MCF 10A (cell line): ENCODE measurements around the gene CPPED1. TPM values are rescaled to one million over a fixed set of nuclear protein-coding genes. Genes with fewer than 3 reads are reported as not detected.

Source experiments
- BruUV-seq: library from RNA; stranded (reverse); fragments of 400-500 nt; replicated peaks from 2 replicates; lab custom pipeline; 2021; lab: Mats Ljungman, UMichigan
- CTCF ChIA-PET: fragments of 300-600 bp; sonication (Branson Sonifier 250); formaldehyde crosslinking; extraction: SDS; loops from one replicate; lab custom pipeline; 2021; ENCODE audit warnings: antibody characterized with exemption, inconsistent platforms; lab: Yijun Ruan, JAX
- POLR2A ChIA-PET: fragments of 300-600, 350-650 bp; sonication (Branson Sonifier 250); formaldehyde crosslinking; extraction: SDS; loops from one replicate; lab custom pipeline; 2020; ENCODE audit warnings: antibody characterized with exemption, inconsistent platforms; lab: Yijun Ruan, JAX
- DNase-seq: peaks from one replicate; pipeline ENCODE4 v3.0.0-alpha.2; 2018; ENCODE audit not compliant: unreplicated experiment
- H3K27ac Mint-ChIP-seq: one replicate; pipeline ENCODE4 v1.8.0; 2022; ENCODE audit warnings: mild to moderate bottlenecking, low read depth, mixed read lengths; ENCODE audit not compliant: unreplicated experiment
- H3K27me3 Mint-ChIP-seq: one replicate; pipeline ENCODE4 v1.8.0; 2022; ENCODE audit warnings: mixed read lengths; ENCODE audit not compliant: insufficient read depth, unreplicated experiment
- H3K36me3 Mint-ChIP-seq: one replicate; pipeline ENCODE4 v1.8.0; 2022; ENCODE audit warnings: mild to moderate bottlenecking, moderate library complexity, mixed read lengths; ENCODE audit not compliant: insufficient read depth, unreplicated experiment
- H3K4me1 Mint-ChIP-seq: one replicate; pipeline ENCODE4 v1.8.0; 2022; ENCODE audit warnings: mixed read lengths; ENCODE audit not compliant: insufficient read depth, unreplicated experiment
- H3K4me3 Mint-ChIP-seq: one replicate; pipeline ENCODE4 v1.8.0; 2022; ENCODE audit warnings: mild to moderate bottlenecking, moderate library complexity, mixed read lengths; ENCODE audit not compliant: unreplicated experiment
- H3K9me3 Mint-ChIP-seq: one replicate; pipeline ENCODE4 v1.8.0; 2022; ENCODE audit warnings: mixed read lengths; ENCODE audit not compliant: unreplicated experiment
- CTCF ChIP-seq: fragments of 200-600 bp; IDR thresholded peaks from one replicate; pipeline ENCODE4 v1.8.0; 2022; ENCODE audit warnings: antibody characterized with exemption, mild to moderate bottlenecking; ENCODE audit not compliant: unreplicated experiment
- intact Hi-C: fragments of 100-400 bp; cut with micrococcal nuclease; formaldehyde crosslinking; loops from 2 replicates; pipeline ENCODE4 v1.14.1; 2022
- total RNA-seq: library from RNA; stranded (reverse); gene quantifications from 2 replicates; pipeline ENCODE4 v1.2.3, GENCODE V29; 2022

Gene CPPED1
- total RNA-seq, 1 experiment from 2014 or later = 13.8 TPM

DNA sequence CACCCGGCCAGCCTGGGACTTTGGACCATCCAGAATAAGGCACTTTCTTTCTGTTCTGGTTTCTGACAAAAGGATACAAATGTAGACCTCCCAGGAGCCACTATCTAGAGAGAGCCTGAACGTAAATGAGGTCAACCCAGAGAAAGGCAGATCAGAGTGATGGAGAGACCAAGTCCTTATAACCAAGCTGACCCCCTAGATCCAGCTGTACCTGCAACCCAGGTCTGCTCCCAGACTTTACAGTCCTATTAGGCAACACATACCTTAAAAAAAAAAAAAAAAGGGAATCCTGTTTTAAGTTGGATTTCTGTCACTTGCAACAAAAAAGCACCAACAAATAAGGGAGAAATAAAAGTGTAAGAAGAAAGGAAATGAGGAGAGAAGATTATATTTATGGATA is 23.2 kb downstream of the CPPED1 start:
- intact Hi-C loops = no loop called here
- no peak for TF ChIP-seq CTCF
- Mint-ChIP-seq H3K9me3 (no peaks in the 10 kb centered on the region), H3K4me1 (no peaks in the 10 kb centered on the region), H3K36me3 (peaks cover 26% of the 10 kb centered on the region), H3K27me3 (no peaks in the 10 kb centered on the region), H3K4me3 (no peak overlapping the region), H3K27ac (no peak overlapping the region)
- no TSS peak for BruUV-seq
- DNase-seq = no peak
- POLR2A ChIA-PET = interaction anchor here (0.6 kb wide), 1 partner anchor 21 kb away, joined by 3 read pairs; no protein-coding TSS in a partner anchor
- CTCF ChIA-PET = interaction anchor here (0.6 kb wide), 1 partner anchor 401 kb away, joined by 3 read pairs; no protein-coding TSS in a partner anchor

DNA sequence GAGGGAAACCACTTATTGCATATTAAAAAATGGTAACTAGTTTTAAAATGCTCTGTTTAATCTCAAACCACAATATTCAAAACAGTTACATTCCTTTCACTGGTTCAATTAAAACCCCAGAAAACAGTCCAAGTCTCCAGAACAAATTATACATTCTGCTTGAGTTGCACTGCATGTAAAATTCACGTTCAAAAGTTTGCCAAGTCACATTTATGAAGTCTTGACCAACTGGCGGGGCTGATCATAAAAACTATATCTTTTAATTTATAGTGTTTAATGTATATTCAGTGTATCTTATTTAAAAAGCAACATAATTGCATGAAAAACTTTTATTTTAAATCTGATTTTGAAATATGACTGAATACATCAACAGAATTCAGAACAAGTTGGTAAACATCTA is 25.0 kb downstream of the CPPED1 start:
- no peak for DNase-seq
- POLR2A ChIA-PET = no interaction called here
- H3K4me1 Mint-ChIP-seq = no peaks in the 10 kb centered on the region
- H3K36me3 Mint-ChIP-seq = peaks cover 31% of the 10 kb centered on the region
- CTCF ChIA-PET = no interaction called here
- BruUV-seq = no TSS peak
- no peak for TF ChIP-seq CTCF
- no peak overlapping the region for H3K27ac Mint-ChIP-seq
- no peaks in the 10 kb centered on the region for H3K27me3 Mint-ChIP-seq
- intact Hi-C loops = no loop called here
- no peaks in the 10 kb centered on the region for H3K9me3 Mint-ChIP-seq
- no peak overlapping the region for H3K4me3 Mint-ChIP-seq

- intact Hi-C loops = no loop called here
- CTCF ChIA-PET = interaction anchor here (0.6 kb wide), 1 partner anchor 121 kb away, joined by 3 read pairs; no protein-coding TSS in a partner anchor
- Mint-ChIP-seq H3K4me1 (no peaks in the 10 kb centered on the region), H3K4me3 (no peak overlapping the region), H3K9me3 (no peaks in the 10 kb centered on the region), H3K27me3 (no peaks in the 10 kb centered on the region), H3K27ac (no peak overlapping the region), H3K36me3 (peaks cover 23% of the 10 kb centered on the region)
- no peak for DNase-seq
- no peak for TF ChIP-seq CTCF
- BruUV-seq = no TSS peak
- POLR2A ChIA-PET = no interaction called here
Observed at GRCh38 chr16:12775656-12776236, 27.9 kb downstream of the CPPED1 start.

GRCh38 chr16:12773221-12773620 is 30.5 kb downstream of the CPPED1 start:
- intact Hi-C loops = no loop called here
- BruUV-seq = no TSS peak
- no peak for DNase-seq
- ChIA-PET POLR2A (no interaction called here), CTCF (interaction anchor here (0.6 kb wide), 1 partner anchor 11 kb away, joined by 5 read pairs; no protein-coding TSS in a partner anchor)
- Mint-ChIP-seq H3K27ac (no peak overlapping the region), H3K36me3 (peaks cover 14% of the 10 kb centered on the region), H3K4me3 (no peak overlapping the region), H3K4me1 (no peaks in the 10 kb centered on the region), H3K9me3 (no peaks in the 10 kb centered on the region), H3K27me3 (no peaks in the 10 kb centered on the region)
- TF ChIP-seq CTCF = no peak
